Spleen (tissue), 7 donors: Measurements from ENCODE around the gene CCDC93.

Source experiments
- CTCF ChIP-seq, 11 experiments: fragments of 200-600 bp in 7 of 11; fragments of 450-650 bp in 4 of 11; sonication (generic) in 4 of 11; IDR thresholded peaks in 8 of 11; conservative IDR thresholded peaks in 3 of 11; 1 replicate in 7 of 11; 2 replicates in 4 of 11; pipeline versions ENCODE4 v1.4.0 to v1.8.0; 2016 to 2021; ENCODE audit warnings: antibody characterized with exemption in 11 of 11, inconsistent platforms in 4 of 11, mild to moderate bottlenecking in 1 of 11
- POLR2A ChIP-seq, 3 donors: fragments of 450-650 bp; IDR thresholded peaks; one replicate each; pipeline ENCODE4 v1.5.1; 2017; ENCODE audit warnings: antibody characterized with exemption in 3 of 3, mild to moderate bottlenecking in 1 of 3
- donor health status: DM: no; HTN: no; CAD: no; lungs with moderate emphysema.
- donor health status: DM: no; HTN: no; CAD: no.
- donor health status: DM: no; HTN: no; CAD: no.

GRCh38 chr2:117917223-117917917 lies 96.5 kb downstream of the CCDC93 start:
- no peak for TF ChIP-seq POLR2A (IDR thresholded peaks at IDR 0.05)
- TF ChIP-seq CTCF (IDR thresholded peaks at IDR 0.05 in 8 of 11, conservative IDR thresholded peaks at IDR 0.05 in 3 of 11), result no peak
